Measurements from ENCODE around the gene SYT12.
"Not testable (repeated sequence)": the region's sequence is repeated elsewhere in the genome, so short reads cannot be mapped to it uniquely, and the experiment has no call there.

The SYT12 gene

DNA sequence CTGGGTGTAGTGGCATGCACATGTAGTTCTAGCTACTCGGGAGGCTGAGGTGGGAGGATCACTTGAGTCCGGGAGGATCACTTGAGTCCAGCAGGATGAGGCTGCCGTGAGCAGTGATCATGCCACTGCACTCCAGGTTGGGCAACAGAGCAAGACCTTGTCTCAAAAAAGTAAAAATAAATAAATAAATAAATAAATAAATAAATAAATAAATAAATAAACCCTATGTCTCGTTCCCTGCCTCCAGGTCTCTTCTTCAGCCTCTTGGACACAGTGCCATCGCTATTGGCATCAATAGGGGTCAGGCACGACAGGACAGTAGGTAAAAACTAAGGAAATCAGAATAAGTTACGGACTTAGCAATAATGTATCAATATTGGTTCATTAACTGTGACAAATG is 23.4 kb upstream of the SYT12 start:
- no peak for DNase-seq (ENCODE audit: low read depth)

DNA sequence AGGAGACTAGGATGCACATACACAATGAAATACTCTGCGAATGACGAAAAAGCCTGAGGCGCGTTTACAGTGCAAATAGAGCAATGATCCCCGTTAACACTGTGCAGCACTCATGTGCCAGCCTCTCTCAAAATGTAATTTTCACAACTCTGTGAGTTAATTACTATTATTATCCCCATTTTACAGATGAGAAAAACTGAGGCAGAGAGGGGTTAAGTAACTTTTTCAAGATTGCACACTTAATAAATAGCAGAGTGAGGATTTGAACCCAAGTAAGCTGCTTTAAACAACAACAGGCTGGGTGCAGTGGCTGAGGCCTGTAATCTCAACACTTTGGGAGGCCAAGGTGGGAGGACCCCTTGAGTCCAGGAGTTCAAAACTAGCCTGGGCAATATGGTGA is 21.6 kb upstream of the SYT12 start:
- DNase-seq (ENCODE audit: low read depth), result no peak

DNA sequence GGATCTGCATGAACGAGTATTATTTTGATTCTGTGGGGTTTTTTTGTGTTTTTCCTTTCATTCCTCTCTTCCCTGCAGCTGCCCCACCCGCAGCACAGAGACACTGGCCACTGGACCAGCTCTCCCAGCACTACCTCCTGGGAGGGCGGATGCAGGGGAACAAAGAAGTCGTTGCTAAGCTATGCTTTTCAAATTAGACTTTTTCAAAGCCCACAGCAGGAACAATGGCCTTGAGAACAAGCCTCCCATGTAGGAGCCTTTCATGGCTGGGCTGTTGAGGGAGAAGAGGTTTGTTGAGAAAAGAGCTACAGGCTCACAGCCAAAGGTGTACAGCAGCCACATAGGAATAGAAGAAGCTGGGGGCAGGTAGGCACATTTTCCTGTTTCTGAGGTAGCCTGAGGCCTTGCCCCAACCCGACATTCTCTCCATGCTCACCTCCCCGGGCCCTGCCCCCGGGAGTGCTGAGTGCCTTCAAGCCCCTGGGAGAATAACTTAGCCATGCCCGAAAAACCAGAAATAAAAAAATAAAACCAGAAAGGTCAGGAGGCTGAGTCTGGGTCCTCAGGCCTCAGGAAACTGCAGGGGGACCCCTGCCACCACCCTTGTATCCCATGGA is 20.5 kb upstream of the SYT12 start:
- DNase-seq (ENCODE audit: low read depth), result no peak

DNA sequence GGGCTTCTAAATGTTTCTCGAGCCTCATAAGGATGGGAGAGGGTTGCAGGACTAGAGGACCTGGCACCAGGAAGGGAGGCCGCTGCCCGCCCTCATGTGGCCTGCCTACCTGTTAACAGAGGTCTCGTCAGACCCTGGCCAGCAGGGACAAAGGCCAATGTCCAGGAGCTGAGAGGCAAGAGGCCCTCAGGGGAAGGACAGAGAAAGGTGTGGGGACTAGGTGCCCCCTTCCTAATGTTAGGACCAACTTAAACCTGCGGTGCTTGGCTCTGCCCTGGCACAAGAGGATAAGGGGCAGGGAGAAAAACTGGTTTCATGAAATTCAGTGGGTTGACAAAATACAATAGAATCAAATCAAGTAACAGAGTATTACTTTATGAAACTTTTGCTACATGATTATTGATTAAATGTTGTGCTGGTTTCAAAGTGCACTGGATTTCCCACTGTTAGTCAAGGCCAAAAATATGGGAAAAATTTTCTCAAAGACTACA is 20.0 kb upstream of the SYT12 start:
- no peak for DNase-seq (ENCODE audit: low read depth)

DNA sequence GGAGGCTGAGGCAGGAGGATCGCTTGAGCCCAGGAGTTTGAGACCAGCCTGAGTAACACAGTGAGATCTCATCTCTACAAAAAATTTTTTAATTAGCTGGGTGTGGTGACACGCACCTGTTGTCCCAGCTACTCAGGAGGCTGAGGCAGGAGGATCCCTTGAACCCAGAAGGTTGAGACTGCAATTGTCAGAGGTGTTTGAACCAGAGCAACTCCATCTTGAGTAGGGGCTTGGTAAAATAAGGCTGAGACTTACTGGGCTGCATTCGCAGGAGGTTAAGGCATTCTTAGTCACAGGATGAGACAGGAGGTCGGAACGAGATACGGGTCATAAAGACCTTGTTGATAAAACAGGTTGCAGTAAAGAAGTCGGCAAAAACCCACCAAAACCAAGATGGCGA is 17.7 kb upstream of the SYT12 start:
- not testable (repeated sequence) for DNase-seq (ENCODE audit: low read depth)

DNA sequence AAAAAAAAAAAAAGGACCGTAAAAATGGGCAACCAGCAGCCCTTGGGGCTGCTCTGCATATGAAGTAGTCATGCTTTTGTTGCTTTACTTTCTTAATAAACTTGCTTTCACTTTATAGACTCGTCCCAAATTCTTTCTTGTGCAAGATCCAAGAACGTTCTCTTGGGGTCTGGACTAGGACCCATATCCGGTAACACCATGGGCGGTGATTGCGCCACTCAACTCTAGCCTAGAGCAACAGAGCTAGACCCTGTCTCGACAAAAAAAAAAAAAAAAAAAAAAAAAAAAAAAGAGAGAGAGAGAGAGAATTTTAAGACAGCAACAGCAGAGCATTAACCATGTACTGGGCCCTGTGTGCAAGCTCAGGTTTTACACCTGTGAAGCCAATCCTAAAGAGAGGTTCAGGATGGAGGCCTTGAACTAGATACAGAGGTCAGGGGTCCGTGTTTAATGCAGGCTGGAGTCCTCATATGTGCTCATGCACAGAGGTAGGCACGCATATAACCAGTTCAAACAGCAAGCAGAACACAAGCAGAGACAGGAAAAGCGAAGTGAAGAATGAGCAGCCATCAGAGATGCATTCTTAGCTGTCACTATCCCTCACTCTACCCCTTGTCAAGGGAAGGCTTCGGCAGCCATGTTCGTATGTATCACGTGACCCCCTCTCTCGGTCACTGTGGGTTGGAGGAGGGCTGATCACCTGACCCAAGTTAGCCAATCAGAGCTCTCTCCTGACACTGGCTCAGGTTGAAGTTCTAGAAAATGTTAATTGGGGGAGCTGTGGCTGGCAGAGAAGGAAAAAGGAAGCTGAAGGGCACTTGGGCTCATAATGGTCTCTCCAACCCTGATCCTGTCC is 16.7 kb upstream of the SYT12 start:
- DNase-seq (ENCODE audit: low read depth), result no peak

DNA sequence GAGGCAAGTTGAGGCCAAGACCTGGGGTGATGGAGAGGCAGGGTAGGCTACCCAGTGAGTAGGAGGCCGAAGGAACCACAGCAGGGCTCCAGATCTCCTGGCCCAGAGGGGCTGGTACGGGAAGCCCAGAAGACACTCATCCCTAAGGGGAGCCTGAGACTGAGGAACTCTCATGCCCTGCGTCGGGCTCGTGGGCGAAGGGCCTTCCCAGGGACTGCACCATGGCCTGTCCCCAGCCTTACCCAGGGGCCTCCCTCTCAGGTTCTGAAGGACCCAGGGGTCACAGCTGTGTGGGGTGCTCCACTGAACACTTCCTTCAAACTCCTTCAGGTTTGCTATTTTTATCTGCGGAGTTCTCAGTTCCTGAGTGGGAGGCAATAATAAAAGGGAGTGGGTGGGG is 15.8 kb upstream of the SYT12 start:
- no peak for DNase-seq (ENCODE audit: low read depth)

DNA sequence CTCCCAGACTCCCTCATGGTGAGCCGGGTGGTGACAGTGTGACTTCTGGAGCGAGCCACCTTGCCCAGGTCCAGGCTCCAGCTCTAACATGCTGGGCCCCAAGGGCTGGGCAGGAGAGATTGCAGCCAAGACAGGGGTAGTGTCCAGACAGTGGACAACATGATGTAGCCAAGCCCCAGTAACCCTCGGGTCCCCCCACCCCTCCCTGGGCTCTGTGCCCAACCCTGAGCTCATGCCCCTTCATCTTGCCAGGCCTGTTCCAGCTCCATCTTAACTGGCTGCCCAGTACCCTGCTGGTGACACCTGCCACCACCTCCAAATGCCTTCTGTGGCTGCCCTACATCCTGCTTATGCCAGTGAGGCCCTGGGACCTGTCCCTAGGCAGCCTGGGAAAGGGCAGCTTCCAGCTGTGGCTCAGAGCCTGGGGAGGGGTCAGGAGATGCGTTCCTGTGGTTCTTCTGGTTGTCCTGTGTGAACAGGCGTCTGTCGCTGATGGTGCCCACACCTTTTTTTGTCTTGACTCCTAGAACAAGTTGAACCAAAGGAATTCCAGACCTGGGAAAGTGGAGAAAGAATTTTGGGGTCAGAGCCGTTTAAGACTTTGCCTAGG is 12.5 kb upstream of the SYT12 start:
- DNase-seq (ENCODE audit: low read depth), result no peak

DNA sequence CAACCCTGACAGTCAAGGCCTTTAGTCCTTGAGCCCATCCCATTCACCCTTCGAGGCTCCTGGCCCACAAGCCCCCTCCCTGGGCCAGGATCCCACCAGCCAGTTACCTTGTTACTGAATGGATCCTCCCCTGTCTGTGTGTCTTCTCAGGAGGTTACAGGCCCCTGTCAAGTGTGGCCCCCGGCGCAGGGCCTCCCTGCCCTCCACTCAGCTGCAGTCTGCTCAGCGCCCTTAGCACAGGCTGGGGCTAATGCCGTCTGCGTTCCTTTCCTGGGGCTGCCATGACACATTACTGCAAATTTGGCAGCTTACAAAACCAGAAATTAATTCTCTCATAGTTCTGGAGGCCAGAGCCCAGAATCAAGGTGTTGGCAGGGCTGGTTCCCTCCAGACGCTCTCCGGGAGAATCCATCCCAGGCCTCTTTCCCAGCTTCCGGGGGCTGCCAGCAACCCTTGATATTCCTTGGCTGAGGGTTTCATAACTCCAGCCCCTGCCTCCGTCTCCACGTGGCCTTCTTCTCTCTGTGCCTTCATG is 9.4 kb upstream of the SYT12 start:
- no peak for DNase-seq (ENCODE audit: low read depth)

DNA sequence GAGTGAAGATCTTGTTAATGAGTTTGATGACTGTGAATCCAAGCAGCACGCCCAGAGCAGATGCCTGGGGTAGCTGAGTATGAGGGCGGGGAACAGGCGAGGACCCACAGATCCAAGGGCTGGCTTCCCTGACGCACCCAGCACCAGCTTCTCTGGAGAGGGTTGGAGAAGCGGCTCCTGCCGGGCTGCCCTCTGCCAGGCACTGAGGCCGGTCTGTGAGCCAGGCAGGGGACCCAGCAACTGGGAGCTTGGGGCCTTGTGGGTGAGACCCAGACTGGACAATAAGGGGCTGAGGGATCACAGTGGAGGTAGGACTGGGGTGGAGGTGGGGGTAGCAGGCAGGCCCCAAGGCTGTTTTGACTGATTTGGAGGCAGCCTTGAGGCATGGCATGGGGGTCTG is 8.6 kb upstream of the SYT12 start:
- no peak for DNase-seq (ENCODE audit: low read depth)

DNA sequence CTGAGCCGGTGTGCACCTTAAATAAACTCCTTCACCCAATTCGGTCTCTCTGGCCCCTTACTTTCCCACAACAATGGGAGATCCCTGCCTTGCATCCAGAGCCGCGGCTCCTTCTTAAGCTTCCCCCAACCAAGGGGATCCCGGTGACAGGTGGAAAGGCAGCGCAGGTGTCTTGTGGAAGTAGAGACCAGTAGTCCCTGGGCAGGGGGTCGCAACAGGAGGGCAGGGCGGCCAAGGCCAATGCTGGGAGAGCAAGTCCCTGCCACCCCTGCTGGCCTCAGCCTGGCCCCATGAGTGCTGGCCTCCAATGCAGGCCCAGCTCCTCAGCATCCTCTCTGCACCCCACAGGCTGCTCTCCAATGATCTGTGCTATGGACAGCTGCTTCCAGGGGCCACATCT is 7.9 kb upstream of the SYT12 start:
- DNase-seq (ENCODE audit: low read depth), result no peak

DNA sequence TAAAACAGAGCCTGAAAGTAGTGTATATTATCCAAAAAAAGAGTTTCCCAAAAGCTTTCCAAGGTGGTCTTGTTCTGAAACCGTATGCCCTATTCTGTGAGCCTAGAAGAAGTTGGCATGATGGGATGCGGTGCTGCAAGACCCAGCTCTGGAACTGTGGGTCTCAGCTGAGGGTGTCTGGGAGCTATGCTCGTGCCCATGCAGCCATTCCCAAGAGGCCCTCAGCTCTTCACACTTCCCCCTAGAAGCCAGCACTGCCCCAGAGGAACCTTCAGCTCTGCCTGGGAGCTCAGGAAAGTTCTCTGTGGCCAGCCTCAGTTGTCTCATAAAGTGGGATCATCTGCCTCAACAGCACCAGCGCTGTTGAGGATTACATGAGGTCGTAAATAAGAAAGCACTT is 6.4 kb upstream of the SYT12 start:
- no peak for DNase-seq (ENCODE audit: low read depth)

DNA sequence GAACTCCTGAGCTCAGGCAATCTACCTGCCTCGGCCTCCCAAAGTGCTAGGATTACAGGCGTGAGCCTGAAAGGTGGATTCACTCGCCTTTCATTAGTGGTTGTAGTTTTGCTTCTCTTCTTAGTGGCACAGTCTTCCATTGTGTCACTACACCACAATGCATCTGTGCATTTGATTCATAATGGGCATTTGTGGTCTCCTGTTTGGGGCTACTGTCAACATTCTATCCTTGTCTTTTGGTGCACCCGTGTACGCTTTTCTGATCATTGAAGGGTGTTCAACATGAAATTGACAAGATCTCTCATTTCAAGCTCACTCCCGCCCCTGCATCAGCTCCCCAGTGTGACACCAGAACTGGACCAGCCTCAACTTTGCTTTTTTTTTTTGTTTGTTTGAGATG is 2.0 kb upstream of the SYT12 start:
- no peak for DNase-seq (ENCODE audit: low read depth)

DNA sequence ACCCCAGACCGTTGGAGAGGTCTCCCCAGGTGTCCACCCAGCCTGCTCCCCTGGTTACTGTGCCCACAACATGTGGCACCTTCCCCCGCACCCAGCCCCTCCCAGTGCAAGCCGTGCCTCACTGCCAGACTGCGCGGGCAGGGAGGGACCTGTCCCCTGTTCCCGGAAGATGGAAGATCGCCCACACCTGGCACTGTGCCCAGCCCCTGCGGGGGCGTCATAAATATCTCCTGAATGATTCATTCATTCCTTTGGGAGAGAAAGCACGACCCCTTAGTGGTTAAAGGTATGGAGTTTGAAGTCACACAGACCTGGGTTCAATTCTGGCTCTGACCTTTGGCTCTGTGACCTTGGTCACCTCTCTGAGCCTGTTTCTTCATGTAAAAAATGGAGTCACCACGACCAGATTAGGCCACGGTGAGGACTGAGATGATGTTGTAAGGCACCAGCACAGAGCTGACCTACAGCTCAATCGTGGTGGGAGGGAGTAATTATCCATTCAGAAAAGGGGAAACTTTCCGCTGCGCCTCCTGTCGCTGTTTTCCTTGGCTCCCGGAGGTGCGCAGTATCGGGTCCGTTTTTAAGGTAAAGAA is 497 bp upstream of the SYT12 start:
- no peak for DNase-seq (ENCODE audit: low read depth)

DNA sequence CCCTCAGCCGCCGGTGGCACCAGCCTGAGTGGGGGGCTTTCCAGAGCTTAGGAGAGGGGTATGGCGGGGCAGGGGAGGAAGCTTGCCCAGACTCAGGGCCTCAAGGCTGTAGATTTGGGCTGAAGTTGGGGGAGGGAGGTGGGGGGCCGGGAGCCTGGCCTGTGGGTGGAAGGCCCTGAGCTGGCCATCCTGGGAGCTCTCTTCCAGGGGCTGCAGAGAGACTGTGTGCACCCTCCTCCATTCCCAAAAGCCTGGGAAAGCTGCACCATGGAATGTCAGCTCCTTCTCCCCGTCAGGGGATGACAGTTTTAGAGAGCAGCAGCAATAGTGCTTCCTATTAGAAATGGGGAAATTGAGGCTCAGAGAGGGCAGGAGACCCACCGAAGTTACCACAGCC is 1.0 kb downstream of the SYT12 start:
- DNase-seq (ENCODE audit: low read depth), result no peak

DNA sequence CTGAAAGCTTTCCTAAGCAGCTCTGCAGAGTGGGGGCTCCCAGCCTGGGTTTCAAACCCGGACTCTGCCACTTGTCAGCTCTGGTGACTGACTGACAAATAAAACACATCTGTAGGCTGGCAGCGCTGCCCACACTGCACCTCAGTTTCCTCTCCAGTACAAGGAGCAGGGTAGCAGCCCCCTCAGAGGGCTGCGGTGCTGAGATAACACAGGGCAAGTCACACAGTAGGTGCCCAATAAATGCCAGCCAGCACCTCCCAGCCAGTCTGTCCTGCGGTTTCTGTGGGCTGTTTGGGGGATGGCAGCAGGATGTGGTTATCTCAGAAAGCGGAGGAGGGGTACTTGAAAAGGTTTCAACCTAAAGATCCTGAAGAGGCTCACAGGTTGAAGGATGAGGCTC is 1.5 kb downstream of the SYT12 start:
- DNase-seq (ENCODE audit: low read depth), result no peak

DNA sequence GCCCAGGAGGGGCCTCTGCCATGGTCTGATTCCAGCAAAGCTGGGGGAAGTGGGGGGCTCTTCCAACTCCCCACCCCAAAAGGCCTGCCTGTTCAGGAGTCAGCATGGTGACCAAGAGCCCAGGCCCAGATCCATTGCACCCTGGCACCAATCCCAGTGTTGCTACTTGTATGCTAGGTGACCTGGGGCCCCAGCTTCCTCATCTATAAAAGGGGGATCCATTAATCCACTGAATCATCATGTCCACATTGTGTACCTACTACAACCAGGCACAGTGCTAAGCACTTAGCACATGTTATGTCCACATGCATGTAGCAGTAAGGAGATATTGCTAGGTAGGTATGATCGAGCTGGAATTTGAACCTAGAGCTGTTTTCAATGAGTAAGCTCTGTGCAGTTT is 2.0 kb downstream of the SYT12 start:
- DNase-seq (ENCODE audit: low read depth), result no peak

DNA sequence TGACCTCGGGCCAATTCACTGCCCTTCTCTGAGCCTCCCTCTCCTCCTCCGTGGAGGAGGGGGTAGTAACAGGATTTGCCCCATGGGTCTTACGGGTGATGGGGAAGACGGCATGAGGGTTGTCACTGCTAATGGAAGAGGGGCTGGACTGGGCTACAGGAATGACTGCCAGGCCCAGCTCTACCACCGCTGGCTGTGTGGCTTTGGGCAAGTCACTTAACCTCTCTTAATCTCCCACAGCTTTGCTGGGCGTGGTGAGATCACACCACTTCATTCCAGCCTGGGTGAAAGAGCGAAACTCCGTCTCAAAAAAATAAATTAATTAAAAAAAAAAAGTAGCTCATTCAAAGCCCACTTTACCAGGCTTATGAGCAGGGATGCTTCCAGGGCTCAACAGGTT is 2.8 kb downstream of the SYT12 start:
- DNase-seq (ENCODE audit: low read depth), result no peak

DNA sequence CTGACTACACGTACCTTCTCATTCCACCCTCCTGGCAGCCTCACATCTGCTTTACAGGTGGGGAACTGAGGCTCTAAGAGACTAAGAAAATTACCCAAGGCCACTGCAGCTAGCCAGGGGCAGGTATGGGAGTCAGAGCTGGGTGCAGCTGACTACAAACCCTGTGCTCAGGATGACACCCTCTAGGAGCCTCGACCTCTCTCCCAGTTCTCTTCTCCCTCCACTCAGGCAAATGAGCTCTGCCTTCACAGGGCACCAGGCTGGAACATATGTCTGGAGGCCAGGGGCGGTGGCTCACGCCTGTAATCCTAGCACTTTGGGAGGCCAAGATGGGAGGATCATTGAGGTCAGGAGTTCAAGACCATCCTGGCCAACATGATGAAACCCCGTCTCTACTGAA is 4.0 kb downstream of the SYT12 start:
- no peak for DNase-seq (ENCODE audit: low read depth)

DNA sequence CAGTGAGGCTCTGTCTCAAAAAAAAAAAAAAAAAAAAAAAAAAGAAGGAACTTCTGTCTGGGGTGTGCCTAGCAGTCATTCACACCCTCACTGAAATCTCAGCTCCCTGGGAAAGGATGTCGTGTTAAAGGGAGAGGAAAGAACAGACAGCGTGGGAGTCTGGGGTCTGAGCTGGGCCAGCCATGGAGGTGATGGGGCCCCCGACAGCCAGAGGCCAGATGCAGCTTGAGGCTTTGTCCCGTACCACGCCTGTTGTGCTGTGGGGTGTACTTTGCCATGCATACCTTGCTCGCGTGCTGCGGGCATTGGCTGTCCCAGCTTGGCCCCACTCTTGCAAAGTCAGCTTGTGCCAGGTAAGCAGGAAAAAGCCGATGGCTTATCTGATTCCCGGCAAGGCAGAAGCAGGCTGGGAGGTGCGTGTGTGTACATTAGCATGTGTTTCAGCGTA is 4.6 kb downstream of the SYT12 start:
- no peak for DNase-seq (ENCODE audit: low read depth)

DNA sequence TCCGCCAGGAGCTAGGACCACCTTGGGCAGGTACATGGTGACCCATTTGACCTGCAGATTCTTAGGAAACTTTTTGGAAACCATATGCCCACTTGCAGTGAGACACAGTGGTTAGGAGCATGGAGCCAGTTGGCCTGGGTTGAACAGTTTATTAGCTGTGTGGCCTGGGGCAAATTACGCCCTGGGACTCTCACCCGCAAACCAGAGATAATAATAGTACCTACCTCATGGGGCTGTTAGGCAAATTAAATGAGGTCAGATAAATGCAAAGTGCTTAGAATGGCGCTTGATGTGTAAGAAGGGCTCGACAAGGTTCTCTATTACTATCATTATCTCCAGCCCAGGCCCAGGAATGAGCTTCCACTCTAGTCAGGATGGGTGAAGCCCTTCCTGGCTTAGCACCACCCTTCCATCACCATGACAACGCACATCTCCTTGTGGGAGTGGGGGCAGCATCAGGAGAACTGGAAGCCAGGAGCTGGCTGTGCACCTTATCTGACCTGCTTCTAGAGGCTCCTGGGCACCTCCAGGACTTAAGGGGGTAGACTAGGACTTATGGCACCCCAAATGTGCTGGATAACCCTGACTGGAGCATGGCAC is 5.1 kb downstream of the SYT12 start:
- no peak for DNase-seq (ENCODE audit: low read depth)

DNA sequence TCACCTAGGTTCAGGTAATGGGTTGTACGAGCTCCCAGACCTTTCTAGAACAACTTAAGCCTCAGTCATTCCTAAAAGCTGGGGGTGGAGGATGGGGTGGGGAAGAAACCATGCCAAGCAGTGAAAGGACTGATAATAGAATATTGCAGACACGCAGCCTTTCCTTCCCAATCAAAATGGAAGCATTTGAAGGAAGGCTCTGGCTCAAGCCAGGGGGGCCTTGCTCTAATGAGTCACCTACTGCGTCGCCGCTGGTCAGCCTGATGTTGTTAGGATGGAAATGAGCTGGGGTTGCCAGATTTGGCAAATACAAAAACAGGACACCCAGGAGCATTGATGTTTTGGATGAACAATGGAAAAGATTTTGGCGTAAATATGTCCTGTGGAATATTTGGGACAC is 6.2 kb downstream of the SYT12 start:
- no peak for DNase-seq (ENCODE audit: low read depth)

All from HS-5 (cell line).